OCI-M2 (cell line): ENCODE measurements around the gene TMEM151B.
"Not testable (repeated sequence)": the region's sequence is repeated elsewhere in the genome, so short reads cannot be mapped to it uniquely, and the experiment has no call there.

Experiments
- DNase-seq: peaks from one replicate; lab custom pipeline; 2025; ENCODE audit not compliant: unreplicated experiment; lab: John Stamatoyannopoulos, UW

TMEM151B gene

GRCh38 chr6:44301782-44302564 is 31.7 kb downstream of the TMEM151B start:
- no peak for DNase-seq

- DNase-seq, result no peak
These were observed 32.6 kb downstream of the TMEM151B start for GRCh38 chr6:44302856-44303255.

DNA sequence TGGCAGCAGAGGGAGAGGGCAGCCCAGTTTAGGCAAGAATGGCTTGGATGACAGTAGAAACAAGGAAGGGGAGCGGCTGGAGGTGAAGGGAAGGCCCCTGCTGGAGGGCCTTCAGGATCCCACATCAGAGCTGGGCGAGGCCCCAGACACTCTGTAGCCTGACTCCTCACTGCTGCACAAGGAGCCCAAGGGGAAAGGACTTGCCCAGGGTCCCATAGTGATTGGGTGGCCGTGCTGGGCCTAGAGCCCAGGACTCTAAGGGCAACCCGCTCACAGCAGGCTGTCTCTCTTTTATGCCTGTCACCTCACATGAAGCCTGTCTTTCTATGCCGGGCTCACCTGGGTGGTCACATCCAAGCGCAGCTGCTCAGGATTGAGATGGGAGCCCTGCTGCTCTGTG is 33.6 kb downstream of the TMEM151B start:
- no peak for DNase-seq

DNA sequence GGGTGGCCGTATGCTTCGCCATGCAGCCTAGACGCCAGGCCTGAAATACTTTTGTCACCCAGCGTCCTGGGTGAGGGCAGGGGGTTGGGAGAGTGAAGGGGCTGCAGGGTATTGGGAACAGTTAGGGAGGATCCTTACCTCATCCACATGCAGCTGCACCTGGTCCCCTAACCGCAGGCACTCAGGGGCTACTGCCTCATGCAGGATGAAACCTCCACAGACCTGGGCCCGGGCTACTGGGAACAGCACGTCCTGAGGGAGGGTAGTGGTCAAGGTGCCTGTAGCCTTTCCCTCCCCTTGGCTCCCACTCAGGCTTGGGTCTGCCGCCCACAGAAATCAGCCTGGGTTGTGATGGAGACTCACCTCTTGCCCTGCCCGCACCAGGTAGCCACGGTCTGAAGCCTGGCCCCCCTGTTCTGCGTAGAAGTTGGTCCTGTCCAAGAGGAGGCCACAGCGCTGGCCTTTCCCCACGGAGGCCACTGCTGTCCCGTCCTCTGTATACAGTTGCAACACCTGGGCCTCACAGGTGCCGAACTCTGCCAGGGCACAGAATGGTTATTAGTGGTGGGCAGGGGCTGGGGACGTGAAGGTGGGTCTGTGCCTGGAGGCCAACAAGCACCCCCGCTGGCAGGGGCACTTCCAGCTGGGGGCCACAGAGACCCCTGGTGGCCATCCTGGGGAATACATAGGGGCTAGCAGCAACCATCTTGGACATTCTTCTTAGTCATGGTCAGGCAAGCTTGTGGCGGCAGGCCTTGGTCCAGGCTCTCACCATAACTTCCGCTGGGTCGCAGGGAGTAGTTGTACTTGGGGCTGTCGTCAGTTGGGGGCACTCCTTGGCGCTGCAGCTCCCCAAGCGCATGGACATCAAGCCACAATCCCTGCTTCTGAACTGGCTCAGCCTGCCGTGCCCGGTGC is 34.3 kb downstream of the TMEM151B start:
- no peak for DNase-seq

DNA sequence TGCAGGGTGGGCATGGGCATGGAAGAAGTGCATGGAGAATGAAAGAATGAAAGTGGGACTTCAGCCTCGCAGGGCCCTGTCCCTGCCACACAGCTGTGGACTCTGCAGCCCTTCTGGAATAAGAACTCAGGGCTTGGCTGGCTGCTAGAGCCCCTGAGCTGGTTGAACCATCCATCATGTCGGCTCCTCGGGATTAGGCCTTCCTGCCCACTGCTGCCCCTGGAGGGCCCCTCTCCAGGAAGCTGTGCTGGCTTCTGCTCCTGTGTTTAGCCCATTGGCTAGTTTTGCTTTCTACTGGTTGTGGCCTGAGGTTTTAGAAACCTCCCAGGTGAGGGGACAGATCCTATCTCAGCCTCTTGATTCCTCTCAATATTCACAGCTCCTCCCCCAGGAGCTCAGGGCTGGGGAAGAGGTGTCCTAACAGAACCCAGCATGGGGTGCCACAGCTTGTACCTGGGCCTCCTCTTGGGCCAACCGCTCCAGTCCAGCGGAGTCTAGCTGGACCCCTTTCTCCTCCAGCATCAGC is 35.0 kb downstream of the TMEM151B start:
- no peak for DNase-seq

DNA sequence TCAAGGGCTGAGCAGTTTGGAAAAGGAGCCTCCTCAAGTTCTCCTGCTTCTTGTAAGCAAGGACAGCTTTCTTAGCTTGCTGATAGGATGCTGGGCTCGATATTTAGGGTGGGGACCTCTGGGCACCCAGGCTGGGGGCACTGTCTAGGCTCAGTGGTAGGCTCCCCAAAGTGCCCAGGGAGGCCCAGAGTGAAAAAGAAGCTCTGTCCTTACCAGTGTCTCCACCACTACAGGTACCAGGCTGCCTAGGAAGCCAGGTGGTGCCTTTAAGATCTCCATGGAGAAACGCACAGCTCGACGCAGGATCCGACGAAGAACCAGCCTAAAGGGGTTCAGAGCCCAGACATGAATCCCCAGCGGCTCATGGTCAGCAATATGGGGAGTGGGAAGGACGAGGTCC is 36.5 kb downstream of the TMEM151B start:
- DNase-seq, result no peak

GRCh38 chr6:44307217-44307616 is 37.0 kb downstream of the TMEM151B start:
- no peak for DNase-seq

DNA sequence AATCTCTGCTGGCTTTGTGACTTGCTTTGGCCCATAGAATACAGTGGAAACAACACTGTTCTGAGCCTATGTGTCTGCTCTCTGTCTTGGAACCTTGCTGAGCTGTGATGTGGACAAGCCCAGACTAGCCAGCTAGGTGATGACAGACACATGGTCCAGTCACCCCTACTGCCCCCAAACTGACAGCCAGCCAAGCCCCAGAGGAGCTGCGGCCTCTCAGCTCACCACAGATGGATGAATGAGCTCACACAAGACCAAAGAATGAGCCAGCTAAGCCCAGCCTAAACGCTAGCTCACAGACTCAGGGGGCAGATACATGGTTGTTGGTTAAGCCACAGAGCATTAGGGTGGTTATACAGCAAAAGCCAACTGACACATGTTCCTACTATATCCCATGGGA is 38.8 kb downstream of the TMEM151B start:
- no peak for DNase-seq

GRCh38 chr6:44309631-44310030 is 39.4 kb downstream of the TMEM151B start:
- DNase-seq, result no peak

GRCh38 chr6:44310241-44310640 is 40.0 kb downstream of the TMEM151B start:
- no peak for DNase-seq

- DNase-seq, result no peak
These were observed 41.1 kb downstream of the TMEM151B start for GRCh38 chr6:44311304-44311703.

- DNase-seq, result no peak
These were observed 41.5 kb downstream of the TMEM151B start for GRCh38 chr6:44311767-44312166.

DNA sequence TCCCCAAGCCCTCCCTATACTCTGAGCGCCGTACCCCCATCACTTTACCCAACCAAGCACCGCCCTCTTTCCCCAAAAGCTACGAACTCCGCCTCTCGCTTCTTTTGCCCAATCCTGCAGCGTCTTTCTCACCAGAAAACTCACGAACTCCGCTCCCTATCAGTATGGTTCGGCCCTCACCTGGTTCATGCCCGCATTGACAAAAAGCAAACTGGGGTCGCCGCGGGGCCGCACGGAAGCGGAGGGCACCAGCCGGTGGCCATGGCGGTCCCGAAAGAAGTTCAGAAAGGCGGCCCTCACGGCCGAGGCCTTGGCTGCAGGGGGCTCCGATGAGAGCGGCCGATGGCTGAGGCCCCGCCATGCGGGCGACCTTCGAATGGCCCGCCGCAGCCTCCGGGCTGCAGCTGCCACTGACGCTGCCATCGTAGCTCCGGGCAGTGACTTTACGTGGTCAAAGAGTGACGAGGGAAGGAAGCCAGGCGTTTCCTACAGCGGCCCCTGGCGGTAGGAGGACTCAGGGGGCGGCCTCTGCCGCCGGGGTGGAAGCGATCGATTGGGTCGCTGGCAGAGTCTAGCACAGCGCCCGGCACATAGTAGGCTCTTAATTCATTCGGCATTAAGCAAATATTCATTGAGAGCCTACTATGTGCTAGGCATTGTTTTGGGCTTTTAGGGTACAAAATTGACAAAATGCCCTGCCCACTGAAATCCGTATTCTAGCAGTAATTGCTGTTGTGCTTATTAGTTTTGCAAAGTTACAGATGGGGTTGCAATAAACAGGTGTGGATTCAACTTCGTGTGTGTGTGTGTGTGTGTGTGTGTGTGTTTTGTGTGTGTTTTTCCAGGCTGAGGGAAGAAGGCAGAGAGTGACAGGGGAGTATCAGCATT is 42.9 kb downstream of the TMEM151B start, which contains the start of gene AARS2:
AARS2 (minus strand) TSS at position 447 of the 888 bp plus-strand sequence; CDS start at position 423, 24 bp downstream.
- DNase-seq, result peak; percentile 80

- DNase-seq, result not testable (repeated sequence)
These were observed 44.4 kb downstream of the TMEM151B start for GRCh38 chr6:44314657-44315056.

DNA sequence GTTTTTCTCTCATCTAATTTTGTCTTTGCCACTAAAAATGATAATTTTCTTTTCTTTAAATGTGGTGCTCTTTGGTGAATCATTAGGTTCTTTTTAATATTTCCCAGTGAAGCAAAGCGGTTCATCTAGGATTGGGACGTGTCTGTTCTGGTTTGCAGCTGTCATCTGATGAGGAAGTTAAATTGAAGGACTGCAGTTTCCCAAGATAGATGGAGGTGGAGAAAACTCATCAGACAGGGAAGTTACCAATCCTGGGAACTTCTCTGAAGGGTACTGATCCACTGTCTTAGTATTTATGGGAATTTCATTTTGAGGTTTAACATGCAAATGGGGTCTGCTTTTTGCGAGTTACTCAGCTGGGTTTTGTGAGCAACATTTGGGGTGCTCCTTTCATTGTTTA is 45.3 kb downstream of the TMEM151B start:
- no peak for DNase-seq

- no peak for DNase-seq
These were observed 45.7 kb downstream of the TMEM151B start for GRCh38 chr6:44315951-44316350.

- no peak for DNase-seq
These were observed 46.2 kb downstream of the TMEM151B start for GRCh38 chr6:44316481-44316880.

DNA sequence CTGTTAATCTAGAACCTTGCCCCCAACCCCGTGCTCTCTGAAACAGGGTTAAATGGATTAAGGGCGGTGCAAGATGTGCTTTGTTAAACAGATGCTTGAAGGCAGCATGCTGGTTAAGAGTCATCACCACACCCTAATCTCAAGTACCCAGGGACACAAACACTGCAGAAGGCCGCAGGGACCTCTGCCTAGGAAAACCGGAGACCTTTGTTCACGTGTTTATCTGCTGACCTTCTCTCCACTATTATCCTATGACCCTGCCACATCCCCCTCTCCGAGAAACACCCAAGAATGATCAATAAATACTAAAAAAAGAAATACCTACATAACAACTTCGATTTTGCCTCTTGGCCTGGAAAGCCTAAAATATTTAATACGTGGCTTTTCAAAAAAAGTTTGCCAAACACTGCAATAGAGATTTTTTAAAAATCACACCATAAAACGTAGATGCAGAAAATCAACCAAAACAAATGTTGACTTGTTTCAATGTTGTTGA is 46.9 kb downstream of the TMEM151B start:
- not testable (repeated sequence) for DNase-seq

- no peak for DNase-seq
These were observed 51.0 kb downstream of the TMEM151B start for GRCh38 chr6:44321210-44321609.

DNA sequence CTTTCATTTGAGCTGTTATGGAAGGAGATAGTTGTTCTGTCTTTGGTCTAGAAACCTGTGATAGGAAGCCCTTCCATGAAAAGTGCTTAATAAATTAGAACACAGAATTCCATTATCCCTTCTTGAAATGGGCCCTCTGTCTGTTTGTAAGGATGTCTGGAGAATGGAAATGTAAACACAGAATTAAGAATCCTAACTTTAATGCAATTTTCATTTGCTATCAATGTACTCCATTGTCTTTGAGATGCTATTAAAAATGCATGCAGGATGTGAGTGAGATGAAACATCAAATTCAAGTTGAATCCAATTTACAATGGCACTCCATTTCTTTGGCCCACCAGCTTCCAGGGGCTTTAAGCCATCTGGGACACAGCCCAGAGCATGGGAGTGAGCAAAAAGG is 56.8 kb downstream of the TMEM151B start:
- no peak for DNase-seq

GRCh38 chr6:44327760-44328159 is 57.5 kb downstream of the TMEM151B start:
- no peak for DNase-seq
